Transverse colon (tissue), 4 donors: ENCODE results near the gene TTC38. TPM values are rescaled to one million over a fixed set of nuclear protein-coding genes. Genes with fewer than 3 reads are reported as not detected.

Experiments
- DNase-seq: peaks from one replicate; pipeline ENCODE4 v3.0.0-alpha.2; 2019
- H3K27ac ChIP-seq, 4 donors: fragments of 200-600 bp; sonication (generic); 2 replicates each; pipeline ENCODE4 v1.5.1; 2016 to 2018; ENCODE audit warnings: inconsistent platforms in 4 of 4
- H3K27me3 ChIP-seq: fragments of 200-600 bp; sonication (generic); 2 replicates; pipeline ENCODE4 v1.5.1; 2017; ENCODE audit warnings: inconsistent platforms
- H3K36me3 ChIP-seq, 4 donors: fragments of 200-600 bp; sonication (generic); 2 replicates each; pipeline ENCODE4 v1.5.1; 2017 to 2019; ENCODE audit warnings: inconsistent platforms in 4 of 4
- H3K4me1 ChIP-seq, 4 donors: fragments of 200-600 bp; sonication (generic); 2 replicates each; pipeline ENCODE4 v1.5.1; 2017 to 2020; ENCODE audit warnings: inconsistent platforms in 4 of 4
- H3K4me3 ChIP-seq, 4 donors: fragments of 200-600 bp; sonication (generic); 1 replicate in 1 of 4; 2 replicates in 3 of 4; pipeline versions ENCODE4 v1.5.1 to v1.6.1; 2017 to 2019; ENCODE audit warnings: inconsistent platforms in 4 of 4
- H3K9me3 ChIP-seq, 2 donors: fragments of 200-600 bp; sonication (generic); 2 replicates each; pipeline ENCODE4 v1.5.1; 2017 to 2019; ENCODE audit warnings: inconsistent platforms in 2 of 2
- EP300 ChIP-seq: sonication (generic); formaldehyde crosslinking; IDR thresholded peaks from one replicate; pipeline ENCODE4 v1.6.1; 2017; ENCODE audit warnings: antibody characterized with exemption, low read depth
- POLR2A ChIP-seq: fragments of 450-650 bp; IDR thresholded peaks from one replicate; pipeline ENCODE4 v1.6.1; 2016; ENCODE audit warnings: antibody characterized with exemption, mild to moderate bottlenecking, moderate library complexity
- POLR2AphosphoS5 ChIP-seq, 3 donors: sonication (generic); formaldehyde crosslinking; IDR thresholded peaks; one replicate each; pipeline ENCODE4 v1.6.1; 2016; ENCODE audit warnings: antibody characterized with exemption in 3 of 3
- WGBS, 2 donors: methylation state at CpG; one replicate each; pipeline ENCODE4 v1.1.5; 2018; ENCODE audit warnings: low coverage in 1 of 2; 5-methylcytosine and 5-hydroxymethylcytosine counted together
- in situ Hi-C, 4 donors: fragments of 200-750 bp; cut with MboI; loops; one replicate each; pipeline versions ENCODE4 v1.15.0 to v1.15.1; 2017; ENCODE audit warnings: low sequenced_read_pairs in 3 of 4, low pct_ligation_motif_present in 1 of 4, low pct_unique_long_range_greater_than_20kb in 1 of 4
- intact Hi-C: fragments of 100-400 bp; cut with DNase I; formaldehyde crosslinking; loops from one replicate; pipeline ENCODE4 v1.15.1; 2023; ENCODE audit warnings: low total_unique reads
- total RNA-seq, 4 donors: library from RNA; depleted of rRNA; stranded (reverse); fragments of >200 nt; gene quantifications; one replicate each; pipeline ENCODE4 v1.1.0, GENCODE V29; 2016
- TF ChIP-seq, protein P1 (sequence below), 5 experiments: fragments of 200-600 bp in 3 of 5; fragments of 450-650 bp in 2 of 5; sonication (generic) in 3 of 5; IDR thresholded peaks; 1 replicate in 2 of 5; 2 replicates in 3 of 5; pipeline ENCODE4 v1.5.1; 2016 to 2017; ENCODE audit warnings: antibody characterized with exemption in 5 of 5, inconsistent platforms in 3 of 5, mild to moderate bottlenecking in 2 of 5, moderate library complexity in 1 of 5

Gene TTC38
- total RNA-seq, 4 donors from 2014 or later, result 167 to 316 (median 292) TPM

DNA sequence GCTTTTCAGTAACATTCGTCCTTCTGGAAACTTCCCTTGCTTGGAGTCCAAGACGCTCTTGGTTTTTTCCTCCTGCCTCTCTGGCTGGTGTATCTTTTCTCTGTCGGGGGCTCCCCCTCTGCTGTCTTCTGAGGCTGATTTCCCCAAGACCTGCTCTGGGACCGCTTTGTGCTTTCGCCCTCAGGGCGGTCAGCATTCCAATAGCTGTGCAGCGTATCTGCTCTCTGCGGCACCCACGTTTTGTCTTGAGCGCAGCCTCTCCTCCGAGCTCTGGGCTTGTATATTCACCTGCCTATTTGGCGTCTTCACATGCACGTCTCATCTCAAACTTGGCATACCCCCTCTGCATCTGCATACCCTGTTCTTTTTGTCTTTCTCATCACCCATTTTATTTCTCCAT is 31.3 kb downstream of the TTC38 start:
- H3K27me3 ChIP-seq, result no peaks in the 10 kb centered on the region
- no peaks in the 10 kb centered on the region for H3K36me3 ChIP-seq
- no peak for DNase-seq
- H3K4me3 ChIP-seq, result no peak overlapping the region
- TF ChIP-seq, protein P1, sequence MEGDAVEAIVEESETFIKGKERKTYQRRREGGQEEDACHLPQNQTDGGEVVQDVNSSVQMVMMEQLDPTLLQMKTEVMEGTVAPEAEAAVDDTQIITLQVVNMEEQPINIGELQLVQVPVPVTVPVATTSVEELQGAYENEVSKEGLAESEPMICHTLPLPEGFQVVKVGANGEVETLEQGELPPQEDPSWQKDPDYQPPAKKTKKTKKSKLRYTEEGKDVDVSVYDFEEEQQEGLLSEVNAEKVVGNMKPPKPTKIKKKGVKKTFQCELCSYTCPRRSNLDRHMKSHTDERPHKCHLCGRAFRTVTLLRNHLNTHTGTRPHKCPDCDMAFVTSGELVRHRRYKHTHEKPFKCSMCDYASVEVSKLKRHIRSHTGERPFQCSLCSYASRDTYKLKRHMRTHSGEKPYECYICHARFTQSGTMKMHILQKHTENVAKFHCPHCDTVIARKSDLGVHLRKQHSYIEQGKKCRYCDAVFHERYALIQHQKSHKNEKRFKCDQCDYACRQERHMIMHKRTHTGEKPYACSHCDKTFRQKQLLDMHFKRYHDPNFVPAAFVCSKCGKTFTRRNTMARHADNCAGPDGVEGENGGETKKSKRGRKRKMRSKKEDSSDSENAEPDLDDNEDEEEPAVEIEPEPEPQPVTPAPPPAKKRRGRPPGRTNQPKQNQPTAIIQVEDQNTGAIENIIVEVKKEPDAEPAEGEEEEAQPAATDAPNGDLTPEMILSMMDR (IDR thresholded peaks at IDR 0.05), result no peak
- TF ChIP-seq EP300, result no peak
- TF ChIP-seq POLR2AphosphoS5 (IDR thresholded peaks at IDR 0.05), result no peak
- no peak for TF ChIP-seq POLR2A
- H3K4me1 ChIP-seq, result peaks cover 16 to 22% (median 17%) of the 10 kb centered on the region in 4 donors
- in situ Hi-C loops, result loop anchor here in 1 of 4 donors (10.0 kb wide), 1 partner anchor 154 kb away; no protein-coding TSS in a partner anchor
- intact Hi-C loops, result no loop called here
- WGBS, 2 donors, result 87 to 91% methylated on average over 3 to 13 of the region's 13 CpGs
- no peak overlapping the region for H3K27ac ChIP-seq
- H3K9me3 ChIP-seq, result no peaks in the 10 kb centered on the region

DNA sequence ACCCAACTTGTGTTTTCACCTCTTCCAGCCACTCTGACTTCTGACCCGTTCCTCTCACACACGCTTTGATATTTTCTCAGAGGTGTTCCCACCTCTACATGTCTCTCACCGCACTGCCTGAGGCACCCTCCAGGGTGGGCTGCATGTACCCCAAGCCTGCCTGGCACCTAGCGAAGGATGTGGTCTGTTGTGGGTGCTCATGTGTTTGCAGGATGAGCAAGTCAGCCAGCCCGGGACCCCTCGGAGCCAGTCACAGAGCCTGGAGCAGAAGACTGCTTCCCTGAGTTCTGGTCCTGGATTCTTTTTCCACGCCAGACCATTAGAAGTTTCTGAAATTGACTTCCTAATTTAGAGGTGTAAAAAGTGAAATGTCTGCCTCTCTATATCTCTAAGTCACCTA is 32.7 kb downstream of the TTC38 start:
- intact Hi-C loops (no loop called here), in situ Hi-C loops (loop anchor here in 1 of 4 donors (25.0 kb wide), 1 partner anchor 288 kb away; no protein-coding TSS in a partner anchor)
- no peaks in the 10 kb centered on the region for H3K36me3 ChIP-seq
- no peak overlapping the region for H3K4me3 ChIP-seq
- no peak overlapping the region for H3K27ac ChIP-seq
- no peak for DNase-seq
- peaks cover 15 to 21% (median 16%) of the 10 kb centered on the region in 4 donors for H3K4me1 ChIP-seq
- no peaks in the 10 kb centered on the region for H3K27me3 ChIP-seq
- no peak for TF ChIP-seq POLR2A
- TF ChIP-seq POLR2AphosphoS5 (IDR thresholded peaks at IDR 0.05), result no peak
- TF ChIP-seq EP300, result no peak
- TF ChIP-seq, protein P1 (IDR thresholded peaks at IDR 0.05), result no peak
- H3K9me3 ChIP-seq, result no peaks in the 10 kb centered on the region
- 90 to 94% methylated on average over 2 to 7 of the region's 7 CpGs for WGBS, 2 donors

DNA sequence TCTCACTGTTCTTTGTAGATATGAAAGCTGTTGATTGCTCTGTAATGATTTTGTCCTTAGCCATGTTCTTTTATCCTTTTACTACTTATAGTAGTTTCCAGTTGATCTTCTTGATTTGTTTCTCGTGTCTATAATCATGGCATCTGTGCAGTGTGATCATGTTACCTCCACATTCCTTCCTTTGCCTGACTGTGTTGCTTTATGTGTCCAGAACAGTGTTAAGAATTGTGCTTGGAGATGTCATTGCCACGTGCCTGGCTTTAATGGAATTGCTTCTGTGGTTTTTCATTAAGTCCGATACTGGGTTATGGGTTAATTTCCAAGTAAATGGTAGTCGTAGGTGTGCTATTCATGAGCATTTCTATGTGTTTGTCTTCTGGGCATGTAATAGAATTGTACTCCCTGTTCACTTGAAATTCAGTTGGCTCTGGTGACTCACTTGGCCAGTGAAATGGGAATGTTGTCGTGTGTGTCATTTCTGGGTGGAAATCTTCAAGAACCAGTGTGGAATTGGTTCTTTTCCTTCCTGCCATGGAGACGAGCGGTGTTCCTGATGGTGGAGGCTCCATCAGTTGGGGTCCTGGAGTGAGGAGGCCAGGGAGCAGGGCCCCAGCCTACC is 35.6 kb downstream of the TTC38 start:
- no peak for DNase-seq
- TF ChIP-seq EP300 (no peak), POLR2A (no peak), POLR2AphosphoS5 (IDR thresholded peaks at IDR 0.05) (no peak)
- TF ChIP-seq, protein P1 (IDR thresholded peaks at IDR 0.05), result no peak
- H3K4me3 ChIP-seq, result no peak overlapping the region
- intact Hi-C loops (no loop called here), in situ Hi-C loops (loop anchor here in 1 of 4 donors (25.0 kb wide), 1 partner anchor 291 kb away; no protein-coding TSS in a partner anchor)
- 92 to 94% methylated on average over 5 to 7 of the region's 7 CpGs for WGBS, 2 donors
- no peaks in the 10 kb centered on the region for H3K27me3 ChIP-seq
- no peak overlapping the region for H3K27ac ChIP-seq
- H3K36me3 ChIP-seq, result no peaks in the 10 kb centered on the region
- no peaks in the 10 kb centered on the region for H3K9me3 ChIP-seq
- no peaks in the 10 kb centered on the region for H3K4me1 ChIP-seq

DNA sequence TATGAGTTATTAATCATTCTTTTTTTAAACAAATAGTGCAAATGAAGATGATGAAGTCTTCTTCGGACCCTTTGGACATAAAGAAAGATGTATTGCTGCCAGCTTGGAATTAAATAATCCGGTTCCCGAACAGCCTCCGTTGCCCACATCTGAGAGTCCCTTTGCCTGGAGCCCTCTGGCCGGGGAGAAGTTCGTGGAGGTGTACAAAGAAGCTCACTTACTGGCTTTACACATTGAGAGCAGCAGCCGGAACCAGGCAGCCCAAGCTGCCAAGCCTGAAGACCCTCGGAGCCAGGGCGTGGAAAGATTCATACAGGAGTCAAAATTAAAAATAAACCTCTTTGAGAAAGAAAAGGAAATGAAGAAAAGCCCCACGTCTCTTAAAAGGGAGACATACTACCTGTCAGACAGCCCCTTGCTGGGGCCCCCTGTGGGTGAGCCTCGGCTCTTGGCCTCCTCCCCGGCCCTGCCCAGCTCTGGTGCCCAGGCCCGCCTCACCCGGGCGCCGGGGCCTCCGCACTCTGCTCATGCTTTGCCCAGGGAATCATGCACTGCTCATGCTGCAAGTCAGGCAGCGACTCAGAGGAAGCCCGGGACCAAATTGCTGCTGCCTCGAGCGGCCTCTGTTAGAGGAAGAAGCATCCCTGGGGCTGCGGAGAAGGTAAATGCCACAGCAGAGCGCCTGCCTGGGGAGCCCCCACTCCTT is 40.6 kb downstream of the TTC38 start:
- Histone ChIP-seq H3K4me1 (no peaks in the 10 kb centered on the region), H3K27me3 (no peaks in the 10 kb centered on the region), H3K36me3 (no peaks in the 10 kb centered on the region), H3K27ac (no peak overlapping the region), H3K9me3 (no peaks in the 10 kb centered on the region), H3K4me3 (no peak overlapping the region)
- no peak for TF ChIP-seq EP300
- no peak for TF ChIP-seq POLR2AphosphoS5 (IDR thresholded peaks at IDR 0.05)
- no peak for TF ChIP-seq POLR2A
- TF ChIP-seq, protein P1 (IDR thresholded peaks at IDR 0.05), result no peak
- DNase-seq, result no peak
- in situ Hi-C loops (loop anchor here in 1 of 4 donors (25.0 kb wide), 1 partner anchor 296 kb away; no protein-coding TSS in a partner anchor), intact Hi-C loops (no loop called here)
- 58 to 95% methylated on average over 3 to 23 of the region's 23 CpGs for WGBS, 2 donors
